ENCODE results near the gene PLET1. TPM values are rescaled to one million over a fixed set of nuclear protein-coding genes. Genes with fewer than 3 reads are reported as not detected.

The PLET1 gene
- total and polyA plus RNA-seq, 2 of the 8 experiments (the other 6 are each of a cell fraction or from before 2014, with no cell fraction given), result not detected

GRCh38 chr11:112304914-112305313 is 44.3 kb upstream of the PLET1 start:
- H2AFZ ChIP-seq (ENCODE audit: low read length), result no peak overlapping the region
- no peak overlapping the region for H3K4me3 ChIP-seq (ENCODE audit: extremely low read depth in 1 of 4, insufficient read depth in 2 of 4, low read depth in 3 of 4, low read length in 4 of 4)
- H4K20me1 ChIP-seq (replicated peaks in 1 of 2; ENCODE audit: control insufficient read depth in 1 of 2, insufficient read depth in 2 of 2, low read length in 2 of 2), result no peaks in the 10 kb centered on the region
- peaks cover 4 to 10% (median 7%) of the 10 kb centered on the region in 4 experiments for H3K4me1 ChIP-seq (replicated peaks in 1 of 4; ENCODE audit: control insufficient read depth in 3 of 4, insufficient read depth in 4 of 4, low read length in 3 of 4)
- H3K27ac ChIP-seq (ENCODE audit: low read depth, low read length), result no peak overlapping the region
- H2AK5ac ChIP-seq (ENCODE audit: low read depth, low read length), result 0 out of 2 replicates have a peak overlapping the region, but pooled peaks have one; percentile 9
- WGBS, 2 experiments (ENCODE audit: extremely low coverage in 1 of 2, insufficient coverage in 1 of 2, insufficient read length in 1 of 2, insufficient replicate concordance in 2 of 2, low coverage in 1 of 2, low lambda C conversion rate in 2 of 2, missing lambda C conversion rate in 1 of 2), result 95% methylated on average over 1 of the region's 1 CpG; no CpG with 5 or more reads in 1 of the 2 experiments
- H3K27me3 ChIP-seq (replicated peaks in 1 of 4; ENCODE audit: control insufficient read depth in 3 of 4, extremely low read depth in 1 of 4, insufficient read depth in 3 of 4, low read length in 3 of 4), result no peaks in the 10 kb centered on the region
- no peak overlapping the region for H2BK20ac ChIP-seq (ENCODE audit: low read length)
- no peak overlapping the region for H2BK120ac ChIP-seq (replicated peaks; ENCODE audit: low read depth, low read length)
- CTCF ChIA-PET (ENCODE audit: partially characterized antibody), result no interaction called here
- no peak overlapping the region for H3K4ac ChIP-seq (replicated peaks; ENCODE audit: insufficient read length, low read depth, low read length)
- no peak overlapping the region for H4K5ac ChIP-seq (ENCODE audit: insufficient read length, low read depth, low read length)
- no peaks in the 10 kb centered on the region for H3K79me1 ChIP-seq (ENCODE audit: low read depth, low read length)
- DNase-seq (ENCODE audit: low read depth in 1 of 2, low spot score in 2 of 2) (no peak), FAIRE-seq (no peak)
- no peak overlapping the region for H2BK12ac ChIP-seq (ENCODE audit: low read depth, low read length)
- no peaks in the 10 kb centered on the region for H3K79me2 ChIP-seq (ENCODE audit: control insufficient read depth in 1 of 2, insufficient read depth in 2 of 2, low read length in 2 of 2)
- POLR2A ChIA-PET (ENCODE audit: partially characterized antibody), result no interaction called here
- no peak overlapping the region for H3K14ac ChIP-seq (ENCODE audit: insufficient read length)
- no peaks in the 10 kb centered on the region for H3K36me3 ChIP-seq (ENCODE audit: control insufficient read depth in 2 of 4, insufficient read depth in 4 of 4, low read length in 3 of 4)
- H4K8ac ChIP-seq (ENCODE audit: extremely low read depth, insufficient read depth, low read length), result no peak overlapping the region
- H3K56ac ChIP-seq (replicated peaks; ENCODE audit: insufficient read length, low read depth, low read length), result no peak overlapping the region
- no peak overlapping the region for H3K9ac ChIP-seq (replicated peaks in 1 of 4; ENCODE audit: extremely low read depth in 1 of 4, low read depth in 3 of 4, low read length in 3 of 4)
- no peak overlapping the region for H2BK15ac ChIP-seq (ENCODE audit: low read length)
- no peak overlapping the region for H2BK5ac ChIP-seq (ENCODE audit: low read depth, low read length)
- H3K4me2 ChIP-seq (ENCODE audit: insufficient read depth in 1 of 2, low read depth in 2 of 2, low read length in 2 of 2), result no peak overlapping the region
- no peak overlapping the region for H3K18ac ChIP-seq (ENCODE audit: extremely low read depth, low read length)
- H3K9me3 ChIP-seq (ENCODE audit: insufficient read depth in 2 of 2, low read depth in 1 of 2, low read length in 1 of 2), result 0 out of 4 replicates have a peak, but pooled peaks cover 4 to 5% of the 10 kb centered on the region in 2 experiments
- H4K91ac ChIP-seq (replicated peaks; ENCODE audit: insufficient read length, low read length), result no peak overlapping the region
- no peaks in the 10 kb centered on the region for H3K23me2 ChIP-seq (ENCODE audit: low read depth, low read length)
- no peak overlapping the region for H3K23ac ChIP-seq (ENCODE audit: insufficient read length)
- TF ChIP-seq CTBP2 (IDR thresholded peaks at IDR 0.05; ENCODE audit: borderline replicate concordance, insufficient read depth, insufficient read length, low read length) (no peak), USF2 (IDR thresholded peaks at IDR 0.05; ENCODE audit: low read length) (no peak), TBP (IDR thresholded peaks at IDR 0.05; ENCODE audit: low read depth, low read length) (no peak), GTF2F1 (IDR thresholded peaks at IDR 0.05; ENCODE audit: borderline replicate concordance, low read depth, low read length) (no peak), HDAC6 (IDR thresholded peaks at IDR 0.05; ENCODE audit: low read depth, low read length) (no peak), RFX5 (IDR thresholded peaks at IDR 0.05; ENCODE audit: borderline replicate concordance, low read depth, low read length) (no peak), CHD1 (IDR thresholded peaks at IDR 0.05; ENCODE audit: low read depth, low read length) (no peak), EGR1 (IDR thresholded peaks at IDR 0.05; ENCODE audit: borderline replicate concordance, low read depth, low read length) (no peak), ZNF274 (IDR thresholded peaks at IDR 0.05; ENCODE audit: borderline replicate concordance, extremely low read depth, low read length) (no peak), SP1 (IDR thresholded peaks at IDR 0.05; ENCODE audit: low read depth, low read length) (no peak), HDAC2 (IDR thresholded peaks at IDR 0.05; ENCODE audit: borderline replicate concordance in 1 of 2, low read depth in 2 of 2, low read length in 2 of 2) (no peak), RXRA (IDR thresholded peaks at IDR 0.05; ENCODE audit: insufficient read depth, low read depth, low read length) (no peak)
